WTC11 (cell line): ENCODE results near the gene GPR22. TPM values are rescaled to one million over a fixed set of nuclear protein-coding genes. Genes with fewer than 3 reads are reported as not detected.

Source experiments
- ATAC-seq: fragments of 200-7000 bp; cut with Tn5 transposase; 2 replicates; pipeline ENCODE4 v1.10.0; 2021; ENCODE audit warnings: mild to moderate bottlenecking, moderate library complexity
- CTCF ChIA-PET: fragments of 300-600 bp; sonication (Branson Sonifier 250); formaldehyde crosslinking; loops from one replicate; lab custom pipeline; 2021; ENCODE audit warnings: antibody characterized with exemption; lab: Charles Lee
- POLR2A ChIA-PET: fragments of 350-600 bp; sonication (Branson Sonifier 250); formaldehyde crosslinking; loops from one replicate; lab custom pipeline; 2021; ENCODE audit warnings: antibody characterized with exemption; lab: Charles Lee
- DNase-seq: peaks from one replicate; pipeline ENCODE4 v3.0.0; 2021; ENCODE audit warnings: low spot score
- H3K27ac Mint-ChIP-seq: 2 replicates; pipeline ENCODE4 v1.8.0; 2021; ENCODE audit warnings: mixed read lengths
- H3K27me3 Mint-ChIP-seq: 2 replicates; pipeline ENCODE4 v1.8.0; 2021; ENCODE audit warnings: low read depth, mild to moderate bottlenecking, moderate library complexity, mixed read lengths
- H3K36me3 Mint-ChIP-seq: 2 replicates; pipeline ENCODE4 v1.8.0; 2021; ENCODE audit warnings: mixed read lengths
- H3K4me1 Mint-ChIP-seq: 2 replicates; pipeline ENCODE4 v1.8.0; 2022; ENCODE audit warnings: mixed read lengths
- H3K4me3 Mint-ChIP-seq: 2 replicates; pipeline ENCODE4 v1.8.0; 2021; ENCODE audit warnings: mild to moderate bottlenecking, moderate library complexity, mixed read lengths
- H3K9me3 Mint-ChIP-seq: 2 replicates; pipeline ENCODE4 v1.8.0; 2021; ENCODE audit warnings: mixed read lengths
- ATF6 ChIP-seq: sonication (generic); formaldehyde crosslinking; IDR thresholded peaks from 2 replicates; pipeline ENCODE4 v1.8.1; 2023; ENCODE audit warnings: mild to moderate bottlenecking, missing genetic modification reagents
- CREB1 ChIP-seq: sonication (generic); formaldehyde crosslinking; IDR thresholded peaks from 2 replicates; pipeline ENCODE4 v1.8.0; 2023; ENCODE audit warnings: mild to moderate bottlenecking, missing genetic modification reagents
- ETV6 ChIP-seq: sonication (generic); formaldehyde crosslinking; IDR thresholded peaks from 2 replicates; pipeline ENCODE4 v1.8.1; 2022; ENCODE audit warnings: mild to moderate bottlenecking, missing genetic modification reagents
- FOXJ3 ChIP-seq: sonication (generic); formaldehyde crosslinking; IDR thresholded peaks from 2 replicates; pipeline ENCODE4 v1.9.0; 2021; ENCODE audit warnings: missing genetic modification reagents, mild to moderate bottlenecking, borderline replicate concordance
- HMGXB4 ChIP-seq: sonication (generic); formaldehyde crosslinking; IDR thresholded peaks from 2 replicates; pipeline ENCODE4 v1.8.1; 2023; ENCODE audit warnings: mild to moderate bottlenecking, moderate library complexity, missing genetic modification reagents
- NFE2L1 ChIP-seq: sonication (generic); formaldehyde crosslinking; IDR thresholded peaks from 2 replicates; pipeline ENCODE4 v1.8.1; 2023; ENCODE audit warnings: missing genetic modification reagents
- TP53 ChIP-seq: sonication (generic); formaldehyde crosslinking; IDR thresholded peaks from 2 replicates; pipeline ENCODE4 v1.8.1; 2023; ENCODE audit warnings: mild to moderate bottlenecking, missing genetic modification reagents
- ZNF281 ChIP-seq: sonication (generic); formaldehyde crosslinking; IDR thresholded peaks from 2 replicates; pipeline ENCODE4 v1.8.0; 2023; ENCODE audit warnings: mild to moderate bottlenecking, missing genetic modification reagents
- ZNF396 ChIP-seq: fragments of 250-450 bp; sonication (Bioruptor Pico); IDR thresholded peaks from 2 replicates; pipeline ENCODE4 v1.8.0; 2021; ENCODE audit warnings: mild to moderate bottlenecking, moderate library complexity, borderline replicate concordance
- total RNA-seq: library from RNA; stranded (reverse); gene quantifications from 3 replicates; pipeline ENCODE4 v1.2.3, GENCODE V29; 2021
- TF ChIP-seq, protein P1 (sequence below): sonication (generic); formaldehyde crosslinking; IDR thresholded peaks from 2 replicates; pipeline ENCODE4 v1.8.1; 2022; ENCODE audit warnings: low read depth, mild to moderate bottlenecking, moderate library complexity, missing genetic modification reagents, borderline replicate concordance
- TF ChIP-seq, protein P2 (sequence below): fragments of 200-600 bp; IDR thresholded peaks from 2 replicates; pipeline ENCODE4 v1.8.0; 2022; ENCODE audit warnings: antibody characterized with exemption
- TF ChIP-seq, protein P3 (sequence below): sonication (generic); formaldehyde crosslinking; conservative IDR thresholded peaks from 2 replicates; pipeline ENCODE4 v1.8.1; 2022; ENCODE audit warnings: mild to moderate bottlenecking, missing genetic modification reagents
- TF ChIP-seq, protein P4 (sequence below): fragments of 250-450 bp; sonication (Bioruptor Pico); IDR thresholded peaks from 2 replicates; pipeline ENCODE4 v1.9.0; 2021; ENCODE audit warnings: mild to moderate bottlenecking

GPR22 gene
- total RNA-seq, 1 experiment from 2014 or later: not detected

DNA sequence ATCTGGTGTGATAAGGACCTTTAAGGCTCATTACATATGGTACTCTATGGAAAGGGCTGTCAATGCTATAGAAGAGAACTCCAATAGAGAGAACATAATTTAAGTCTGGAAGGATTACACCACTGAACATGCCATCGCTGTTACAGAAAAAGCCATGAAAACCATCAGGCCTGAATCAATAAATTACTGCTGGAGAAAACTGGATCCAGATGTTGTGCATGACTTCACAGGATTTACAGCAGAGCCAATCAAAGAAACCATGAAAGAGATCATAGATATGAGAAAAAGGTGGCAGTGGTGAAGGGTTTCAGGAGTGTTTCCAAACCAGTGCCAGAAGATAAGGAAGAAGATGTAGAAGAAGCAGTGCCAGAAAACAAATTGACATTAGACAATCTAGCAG, 18.9 kb upstream of the GPR22 start:
- no peak overlapping the region for H3K4me3 Mint-ChIP-seq
- no peak for ATAC-seq
- TF ChIP-seq, protein P1, sequence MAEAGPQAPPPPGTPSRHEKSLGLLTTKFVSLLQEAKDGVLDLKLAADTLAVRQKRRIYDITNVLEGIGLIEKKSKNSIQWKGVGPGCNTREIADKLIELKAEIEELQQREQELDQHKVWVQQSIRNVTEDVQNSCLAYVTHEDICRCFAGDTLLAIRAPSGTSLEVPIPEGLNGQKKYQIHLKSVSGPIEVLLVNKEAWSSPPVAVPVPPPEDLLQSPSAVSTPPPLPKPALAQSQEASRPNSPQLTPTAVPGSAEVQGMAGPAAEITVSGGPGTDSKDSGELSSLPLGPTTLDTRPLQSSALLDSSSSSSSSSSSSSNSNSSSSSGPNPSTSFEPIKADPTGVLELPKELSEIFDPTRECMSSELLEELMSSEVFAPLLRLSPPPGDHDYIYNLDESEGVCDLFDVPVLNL (CRISPR knock-in tag): no peak
- TF ChIP-seq NFE2L1: no peak
- no peak for TF ChIP-seq ZNF396 (CRISPR knock-in tag)
- no peak for TF ChIP-seq ATF6 (CRISPR knock-in tag)
- TF ChIP-seq TP53 (CRISPR knock-in tag): no peak
- TF ChIP-seq, protein P2, sequence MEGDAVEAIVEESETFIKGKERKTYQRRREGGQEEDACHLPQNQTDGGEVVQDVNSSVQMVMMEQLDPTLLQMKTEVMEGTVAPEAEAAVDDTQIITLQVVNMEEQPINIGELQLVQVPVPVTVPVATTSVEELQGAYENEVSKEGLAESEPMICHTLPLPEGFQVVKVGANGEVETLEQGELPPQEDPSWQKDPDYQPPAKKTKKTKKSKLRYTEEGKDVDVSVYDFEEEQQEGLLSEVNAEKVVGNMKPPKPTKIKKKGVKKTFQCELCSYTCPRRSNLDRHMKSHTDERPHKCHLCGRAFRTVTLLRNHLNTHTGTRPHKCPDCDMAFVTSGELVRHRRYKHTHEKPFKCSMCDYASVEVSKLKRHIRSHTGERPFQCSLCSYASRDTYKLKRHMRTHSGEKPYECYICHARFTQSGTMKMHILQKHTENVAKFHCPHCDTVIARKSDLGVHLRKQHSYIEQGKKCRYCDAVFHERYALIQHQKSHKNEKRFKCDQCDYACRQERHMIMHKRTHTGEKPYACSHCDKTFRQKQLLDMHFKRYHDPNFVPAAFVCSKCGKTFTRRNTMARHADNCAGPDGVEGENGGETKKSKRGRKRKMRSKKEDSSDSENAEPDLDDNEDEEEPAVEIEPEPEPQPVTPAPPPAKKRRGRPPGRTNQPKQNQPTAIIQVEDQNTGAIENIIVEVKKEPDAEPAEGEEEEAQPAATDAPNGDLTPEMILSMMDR: no peak
- no peak for TF ChIP-seq CREB1 (CRISPR knock-in tag)
- no peak for TF ChIP-seq ETV6 (CRISPR knock-in tag)
- TF ChIP-seq, all 79 proteins: peak for 0
- H3K9me3 Mint-ChIP-seq: no peaks in the 10 kb centered on the region
- POLR2A ChIA-PET: no interaction called here
- CTCF ChIA-PET: no interaction called here
- H3K27ac Mint-ChIP-seq: no peak overlapping the region
- H3K36me3 Mint-ChIP-seq: no peaks in the 10 kb centered on the region
- no peaks in the 10 kb centered on the region for H3K27me3 Mint-ChIP-seq
- no peak for DNase-seq
- no peaks in the 10 kb centered on the region for H3K4me1 Mint-ChIP-seq

- no peak for DNase-seq
- Mint-ChIP-seq H3K27me3 (no peaks in the 10 kb centered on the region), H3K4me1 (no peaks in the 10 kb centered on the region), H3K4me3 (no peak overlapping the region), H3K9me3 (no peaks in the 10 kb centered on the region), H3K27ac (no peak overlapping the region), H3K36me3 (no peaks in the 10 kb centered on the region)
- ChIA-PET CTCF (no interaction called here), POLR2A (no interaction called here)
- no peak for TF ChIP-seq ZNF281
- no peak for TF ChIP-seq FOXJ3 (CRISPR knock-in tag)
- no peak for ATAC-seq
Measured at GRCh38 chr7:107453388-107453787, 16.5 kb upstream of the GPR22 start.

DNA sequence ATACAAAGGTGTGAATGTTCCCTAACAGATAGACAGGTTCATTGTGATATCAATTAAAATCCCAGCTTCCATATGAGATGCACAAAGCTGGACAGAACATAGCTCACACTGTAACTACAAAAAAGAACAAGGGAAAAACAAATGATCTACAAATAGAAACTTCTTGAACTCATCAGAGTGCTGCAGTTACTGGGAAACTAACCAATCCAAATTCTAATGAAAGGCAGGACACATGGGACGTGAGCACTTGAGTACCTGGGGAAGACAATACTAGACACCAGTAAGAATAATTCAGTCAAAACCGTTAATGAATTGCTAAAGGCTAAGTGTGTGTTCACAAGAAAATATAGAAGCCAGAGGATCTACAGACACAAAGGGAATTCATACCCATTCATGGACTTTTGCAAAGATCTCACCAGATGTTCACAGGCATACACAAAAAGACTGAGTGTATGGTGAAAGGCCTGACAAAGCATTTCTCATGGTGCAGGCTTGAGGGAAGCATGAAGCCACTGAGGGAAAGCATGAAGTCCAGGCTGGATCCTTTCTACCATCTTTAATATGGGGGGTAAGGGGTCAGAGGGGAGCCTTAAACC, 7.8 kb upstream of the GPR22 start:
- ChIA-PET CTCF (interaction anchor here (0.9 kb wide), 1 partner anchor 12 kb away, joined by 3 read pairs; no protein-coding TSS in a partner anchor), POLR2A (no interaction called here)
- peak overlapping the region; percentile 18; the same call in 1 of the 2 replicates for H3K27ac Mint-ChIP-seq
- peaks cover 16% of the 10 kb centered on the region for H3K4me1 Mint-ChIP-seq
- no peaks in the 10 kb centered on the region for H3K36me3 Mint-ChIP-seq
- TF ChIP-seq HMGXB4 (CRISPR knock-in tag): no peak
- no peak for TF ChIP-seq TP53 (CRISPR knock-in tag)
- TF ChIP-seq, protein P3, sequence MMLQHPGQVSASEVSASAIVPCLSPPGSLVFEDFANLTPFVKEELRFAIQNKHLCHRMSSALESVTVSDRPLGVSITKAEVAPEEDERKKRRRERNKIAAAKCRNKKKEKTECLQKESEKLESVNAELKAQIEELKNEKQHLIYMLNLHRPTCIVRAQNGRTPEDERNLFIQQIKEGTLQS (CRISPR knock-in tag): no peak
- TF ChIP-seq ATF6 (CRISPR knock-in tag): no peak
- TF ChIP-seq, protein P4, sequence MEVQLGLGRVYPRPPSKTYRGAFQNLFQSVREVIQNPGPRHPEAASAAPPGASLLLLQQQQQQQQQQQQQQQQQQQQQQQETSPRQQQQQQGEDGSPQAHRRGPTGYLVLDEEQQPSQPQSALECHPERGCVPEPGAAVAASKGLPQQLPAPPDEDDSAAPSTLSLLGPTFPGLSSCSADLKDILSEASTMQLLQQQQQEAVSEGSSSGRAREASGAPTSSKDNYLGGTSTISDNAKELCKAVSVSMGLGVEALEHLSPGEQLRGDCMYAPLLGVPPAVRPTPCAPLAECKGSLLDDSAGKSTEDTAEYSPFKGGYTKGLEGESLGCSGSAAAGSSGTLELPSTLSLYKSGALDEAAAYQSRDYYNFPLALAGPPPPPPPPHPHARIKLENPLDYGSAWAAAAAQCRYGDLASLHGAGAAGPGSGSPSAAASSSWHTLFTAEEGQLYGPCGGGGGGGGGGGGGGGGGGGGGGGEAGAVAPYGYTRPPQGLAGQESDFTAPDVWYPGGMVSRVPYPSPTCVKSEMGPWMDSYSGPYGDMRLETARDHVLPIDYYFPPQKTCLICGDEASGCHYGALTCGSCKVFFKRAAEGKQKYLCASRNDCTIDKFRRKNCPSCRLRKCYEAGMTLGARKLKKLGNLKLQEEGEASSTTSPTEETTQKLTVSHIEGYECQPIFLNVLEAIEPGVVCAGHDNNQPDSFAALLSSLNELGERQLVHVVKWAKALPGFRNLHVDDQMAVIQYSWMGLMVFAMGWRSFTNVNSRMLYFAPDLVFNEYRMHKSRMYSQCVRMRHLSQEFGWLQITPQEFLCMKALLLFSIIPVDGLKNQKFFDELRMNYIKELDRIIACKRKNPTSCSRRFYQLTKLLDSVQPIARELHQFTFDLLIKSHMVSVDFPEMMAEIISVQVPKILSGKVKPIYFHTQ (CRISPR knock-in tag): no peak
- no peaks in the 10 kb centered on the region for H3K9me3 Mint-ChIP-seq
- DNase-seq (no peak), ATAC-seq (no peak)
- H3K27me3 Mint-ChIP-seq: no peaks in the 10 kb centered on the region
- no peak overlapping the region for H3K4me3 Mint-ChIP-seq
